Iris pigment epithelial cell (primary cell): ENCODE measurements around the gene PROP1.
"Not testable (repeated sequence)": the region's sequence is repeated elsewhere in the genome, so short reads cannot be mapped to it uniquely, and the experiment has no call there.

Experiments
- DNase-seq: peaks from one replicate; pipeline ENCODE4 v3.0.0-alpha.2; 2011; ENCODE audit warnings: low read depth

The PROP1 gene

GRCh38 chr5:177995691-177996595 is at the start of gene PROP1:
TSS of gene PROP1 (minus strand) at chr5:177996242. CDS start at chr5:177995933, 309 bp downstream.
- DNase-seq, result no peak

DNA sequence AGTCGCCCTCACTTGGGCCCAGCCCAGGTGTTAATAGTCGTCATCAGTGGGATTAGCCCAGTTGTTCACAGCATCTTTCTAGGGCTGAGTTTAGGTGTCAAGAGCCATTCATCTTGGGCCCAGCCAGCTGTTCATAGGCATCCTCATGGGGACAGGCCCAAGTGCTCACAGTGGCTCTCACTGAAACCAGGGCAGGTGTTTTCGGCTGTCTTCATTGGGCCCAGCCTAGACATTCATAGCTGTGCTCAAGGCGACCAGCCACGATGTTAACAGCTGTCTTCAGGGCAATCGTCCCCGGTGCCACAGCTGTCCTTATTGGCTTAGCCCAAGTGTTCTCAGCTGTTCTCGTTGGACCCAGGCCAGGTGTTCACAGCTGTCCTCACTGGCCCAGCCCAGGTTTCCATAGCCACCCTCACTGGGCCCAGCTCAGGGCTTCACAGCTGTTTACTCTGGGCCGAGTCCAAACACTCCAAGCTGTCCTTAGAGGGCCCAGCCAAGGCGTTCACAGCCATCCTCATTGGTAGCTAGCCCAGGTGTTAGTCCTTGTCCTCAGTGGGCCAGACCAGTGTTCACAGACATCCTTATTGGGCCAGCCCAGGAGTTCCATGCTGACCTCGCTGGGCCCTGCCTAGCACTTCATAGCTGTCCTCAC is 23.5 kb upstream of the PROP1 start:
- DNase-seq, result not testable (repeated sequence)

DNA sequence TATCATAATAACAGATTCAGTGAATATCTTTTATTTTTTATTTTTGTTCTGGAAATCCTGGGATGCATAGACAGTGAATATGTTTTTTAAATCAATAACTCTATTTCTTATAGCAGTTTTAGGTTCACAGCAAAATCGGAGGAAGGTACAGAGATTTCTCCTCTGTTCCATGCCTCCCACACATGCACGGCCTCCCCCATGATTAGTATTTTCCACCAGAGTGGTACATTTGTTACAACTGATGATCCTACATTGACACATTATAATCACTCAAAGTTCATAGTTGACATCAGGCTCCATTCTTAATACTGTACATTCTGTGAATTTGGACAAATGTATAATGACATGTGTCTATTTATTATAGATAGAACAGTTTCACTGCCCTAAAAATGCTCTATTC is 16.7 kb upstream of the PROP1 start:
- not testable (repeated sequence) for DNase-seq

DNA sequence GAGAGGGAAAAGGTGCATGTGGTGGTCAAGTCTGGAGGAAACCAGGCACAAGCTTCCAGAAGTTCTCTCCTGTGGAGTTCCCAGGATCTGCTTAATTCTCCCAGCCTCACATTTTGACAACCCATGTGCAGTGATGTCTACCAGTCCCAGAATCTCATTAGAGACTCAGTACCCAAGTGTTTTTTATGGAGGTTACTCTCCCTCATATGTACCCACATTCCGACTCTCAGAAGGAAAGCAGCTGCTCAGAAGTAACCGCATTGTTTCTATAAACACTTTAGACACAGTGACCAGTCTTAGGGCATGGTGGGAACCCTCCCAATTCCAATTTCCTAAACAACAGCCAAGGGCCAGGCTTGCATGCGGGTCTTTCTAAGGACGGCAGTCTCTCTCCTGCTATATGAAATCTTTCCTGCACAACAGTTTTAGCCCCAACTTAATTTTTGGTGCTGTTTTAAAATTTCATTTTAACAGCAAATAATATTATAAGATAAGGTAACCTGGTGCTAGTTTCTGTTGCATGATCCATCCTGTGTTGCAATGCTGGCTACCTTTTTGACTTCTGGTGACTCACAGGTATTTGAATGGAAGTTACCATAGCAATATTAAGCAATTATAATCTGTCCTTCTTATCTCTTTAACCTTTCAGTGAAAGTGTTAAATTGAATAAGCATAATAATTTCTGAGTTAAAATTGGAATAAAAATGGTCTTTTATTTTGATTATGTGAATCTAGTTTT is 15.9 kb upstream of the PROP1 start:
- not testable (repeated sequence) for DNase-seq

DNA sequence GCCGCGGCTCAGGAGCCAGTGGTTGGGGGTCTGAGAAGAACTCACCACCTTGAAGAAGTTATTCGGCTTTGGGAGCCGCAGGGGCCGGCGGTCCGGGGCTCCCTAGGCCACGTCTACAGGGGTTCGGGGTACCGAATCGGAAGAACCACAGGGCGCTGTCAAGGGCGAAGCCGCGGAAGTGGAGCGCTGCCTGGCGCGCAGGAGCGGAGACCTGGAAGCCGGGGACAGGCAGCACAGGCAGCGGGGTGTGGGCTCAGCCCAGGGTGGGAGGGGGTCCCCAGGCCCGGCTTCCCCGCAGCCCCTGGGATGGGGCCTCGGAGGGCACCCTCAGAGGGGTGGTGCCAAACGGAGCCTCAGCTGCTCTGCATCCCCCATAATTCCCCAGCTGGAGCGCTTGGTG is 11.2 kb upstream of the PROP1 start:
- not testable (repeated sequence) for DNase-seq

- DNase-seq, result not testable (repeated sequence)
Observed at GRCh38 chr5:178006536-178007231, 10.6 kb upstream of the PROP1 start.

DNA sequence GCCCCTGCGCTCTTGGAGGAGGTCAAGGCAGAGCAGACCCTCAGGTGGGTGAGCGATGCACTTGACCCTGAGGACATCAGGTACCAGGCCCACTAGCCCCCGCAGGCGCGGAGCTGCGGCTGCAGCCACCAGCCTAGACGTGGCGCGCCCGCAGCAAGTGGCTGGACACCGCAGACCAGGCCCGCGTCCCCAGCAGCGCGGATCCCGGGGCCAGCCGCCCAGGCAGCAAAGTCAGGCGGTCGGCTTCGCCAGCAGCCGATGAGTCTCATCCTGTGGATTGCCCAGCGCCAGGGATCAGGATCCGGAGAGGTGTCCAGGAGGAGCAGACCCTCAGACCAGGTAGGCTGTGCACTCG is 10.1 kb upstream of the PROP1 start:
- DNase-seq, result not testable (repeated sequence)

DNA sequence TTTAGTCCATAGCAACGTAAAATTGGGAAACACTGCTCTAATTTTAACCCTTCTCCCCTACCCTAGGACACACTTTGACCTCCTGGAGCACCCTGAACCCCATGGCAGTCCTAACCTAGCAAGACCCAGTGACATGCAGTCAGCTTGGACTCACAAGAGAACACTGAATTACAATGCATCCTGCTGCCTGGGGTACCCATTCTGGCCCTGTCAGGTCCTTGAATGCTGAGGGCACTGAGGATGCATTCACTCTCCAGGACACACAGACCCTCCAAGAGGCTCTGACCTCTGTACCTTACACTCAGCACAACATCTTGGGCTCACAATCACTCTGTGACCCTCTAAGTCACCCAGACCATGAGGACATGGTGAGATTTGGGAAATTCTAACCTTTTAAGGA is 1.8 kb upstream of the PROP1 start:
- no peak for DNase-seq

GRCh38 chr5:177997319-177997670 is 1.3 kb upstream of the PROP1 start:
- no peak for DNase-seq

DNA sequence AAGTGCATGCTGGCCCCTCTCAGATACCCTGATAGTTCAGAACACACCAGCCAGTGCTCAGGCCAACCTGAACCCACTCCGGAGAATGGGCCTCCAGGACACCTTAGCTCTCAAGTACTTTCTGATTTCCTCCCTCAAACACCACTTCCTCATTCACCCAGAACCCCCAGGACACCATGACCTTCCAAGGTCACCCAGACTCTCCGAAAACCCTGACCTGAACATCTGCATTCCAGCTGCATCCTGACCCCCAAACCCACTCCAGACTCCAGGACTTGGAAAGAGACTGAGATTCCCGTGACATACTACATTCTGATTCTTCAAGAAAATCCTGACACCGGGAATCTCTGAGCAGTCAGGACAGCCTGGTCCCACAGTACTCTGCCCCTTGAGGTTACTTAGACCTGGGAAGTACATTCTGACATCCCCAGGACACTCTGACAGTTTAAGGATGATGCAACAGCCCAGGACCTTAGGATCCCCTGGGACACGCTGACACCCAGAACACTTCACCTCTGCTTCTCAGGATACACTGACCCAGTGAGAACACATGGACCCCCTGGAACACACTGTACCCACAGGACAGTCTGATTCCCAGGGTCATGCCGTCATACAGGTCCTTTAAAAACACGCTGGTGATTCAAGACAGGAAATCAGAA is 747 bp upstream of the PROP1 start:
- DNase-seq, result no peak

DNA sequence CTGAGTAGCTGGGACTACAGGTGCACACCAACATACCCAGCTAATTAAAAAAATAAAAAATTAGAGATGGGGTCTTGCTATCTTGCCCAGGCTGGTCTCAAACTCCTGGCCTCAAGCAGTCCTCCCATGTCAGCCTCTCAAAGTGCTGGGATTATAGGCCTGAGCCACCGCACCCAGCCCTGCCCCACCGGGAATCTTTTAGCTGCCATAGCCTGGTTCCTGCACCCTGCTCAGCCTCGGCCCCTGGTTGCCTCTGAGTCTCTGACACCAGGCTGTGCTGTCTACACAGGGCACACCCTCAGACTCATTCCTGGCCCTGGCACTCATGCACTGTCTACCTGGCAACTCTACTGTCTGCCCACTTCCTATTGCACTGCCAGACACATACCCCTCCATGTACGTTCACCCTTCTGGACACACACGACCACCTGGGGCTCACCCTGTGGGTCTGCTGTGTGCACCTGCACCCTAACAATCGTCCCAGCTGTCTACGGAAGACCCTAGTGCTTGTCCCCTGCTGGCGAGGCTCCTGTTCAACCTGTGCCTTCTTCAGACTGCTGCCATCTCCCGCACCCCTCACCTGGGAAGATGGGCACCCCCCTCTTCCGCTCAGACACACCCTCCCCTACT is 1.4 kb downstream of the PROP1 start:
- no peak for DNase-seq

- no peak for DNase-seq
Observed at GRCh38 chr5:177994063-177994462, 2.0 kb downstream of the PROP1 start.

- no peak for DNase-seq
Observed at GRCh38 chr5:177992466-177992865, 3.6 kb downstream of the PROP1 start.

DNA sequence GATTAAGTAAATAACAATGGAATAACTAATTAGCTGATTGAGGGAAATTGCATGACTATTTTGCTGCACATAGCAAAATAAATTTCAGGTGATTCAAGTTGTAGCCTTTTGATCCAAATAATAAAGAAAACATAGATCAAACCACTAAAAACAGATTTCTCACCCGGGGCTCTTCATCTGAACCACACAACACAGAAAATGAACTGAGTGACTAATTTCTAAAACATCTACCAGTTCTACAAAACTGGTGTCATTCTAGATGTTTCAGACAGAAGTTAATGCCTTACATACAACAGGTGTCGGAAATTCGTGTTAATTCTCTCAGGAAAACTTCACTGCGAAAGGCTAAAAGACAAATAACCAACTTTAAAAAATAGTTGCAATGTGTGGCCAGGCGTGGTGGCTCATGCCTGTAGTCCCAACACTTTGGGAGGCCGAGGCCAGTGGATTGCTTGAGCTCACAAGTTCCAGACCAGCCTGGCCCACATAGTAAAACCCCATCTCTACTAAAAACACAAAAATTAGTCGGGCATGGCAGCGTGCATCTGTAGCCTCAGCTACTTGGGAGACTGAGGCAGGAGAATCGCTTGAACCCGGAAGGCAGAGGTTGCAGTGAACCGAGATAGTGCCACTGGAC is 6.9 kb downstream of the PROP1 start:
- no peak for DNase-seq

DNA sequence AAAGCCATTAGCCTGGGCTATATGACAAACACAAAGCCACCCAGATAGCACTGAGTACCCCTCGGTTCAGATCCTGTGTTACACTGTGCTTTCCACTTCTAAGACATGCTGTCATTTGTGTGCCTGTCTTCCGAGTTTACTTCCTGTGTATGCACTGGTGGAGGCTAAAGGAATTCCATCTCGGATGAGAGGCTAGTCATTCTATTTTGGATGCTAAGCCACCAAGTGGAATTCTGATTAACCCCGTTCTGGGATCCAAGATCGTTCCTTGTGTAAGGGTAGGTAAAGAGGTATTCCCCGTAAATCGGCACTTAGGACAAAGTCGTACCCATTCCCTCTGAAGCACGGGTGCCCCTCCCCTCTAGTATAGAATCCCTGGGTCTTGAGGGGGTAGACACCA is 8.7 kb downstream of the PROP1 start:
- no peak for DNase-seq

- DNase-seq, result no peak
Observed at GRCh38 chr5:177985430-177986040, 10.5 kb downstream of the PROP1 start.

DNA sequence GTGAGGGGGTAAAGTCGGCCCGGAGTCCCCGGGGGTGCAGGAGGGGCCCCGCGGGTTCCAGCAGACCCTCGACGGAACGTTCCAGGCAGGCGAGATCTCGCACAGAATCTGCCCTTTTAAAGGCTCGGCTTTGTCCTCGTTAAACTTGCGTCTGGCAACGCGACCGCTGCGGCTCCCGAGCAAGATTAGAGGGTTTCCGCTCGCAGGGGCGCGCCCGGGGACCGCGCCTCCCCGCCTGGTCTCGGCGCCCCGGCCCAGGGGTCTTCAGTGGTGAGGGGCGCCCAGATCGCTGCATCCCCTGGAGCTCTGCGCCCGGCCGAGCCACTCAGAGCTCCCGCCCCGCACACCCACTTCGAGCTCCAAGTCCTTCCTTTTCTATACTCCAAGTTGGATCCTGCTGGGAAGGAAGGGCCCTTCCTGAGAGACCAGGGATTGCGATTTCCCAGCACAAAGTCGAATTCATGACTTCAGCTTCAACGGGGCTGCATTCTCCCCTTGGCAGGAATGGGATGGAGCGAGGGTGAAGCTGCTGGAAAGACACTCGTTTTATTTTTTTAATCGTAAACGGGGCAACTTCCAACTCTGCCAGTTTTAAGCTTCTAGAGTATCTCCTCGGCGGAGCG is 11.3 kb downstream of the PROP1 start:
- no peak for DNase-seq

DNA sequence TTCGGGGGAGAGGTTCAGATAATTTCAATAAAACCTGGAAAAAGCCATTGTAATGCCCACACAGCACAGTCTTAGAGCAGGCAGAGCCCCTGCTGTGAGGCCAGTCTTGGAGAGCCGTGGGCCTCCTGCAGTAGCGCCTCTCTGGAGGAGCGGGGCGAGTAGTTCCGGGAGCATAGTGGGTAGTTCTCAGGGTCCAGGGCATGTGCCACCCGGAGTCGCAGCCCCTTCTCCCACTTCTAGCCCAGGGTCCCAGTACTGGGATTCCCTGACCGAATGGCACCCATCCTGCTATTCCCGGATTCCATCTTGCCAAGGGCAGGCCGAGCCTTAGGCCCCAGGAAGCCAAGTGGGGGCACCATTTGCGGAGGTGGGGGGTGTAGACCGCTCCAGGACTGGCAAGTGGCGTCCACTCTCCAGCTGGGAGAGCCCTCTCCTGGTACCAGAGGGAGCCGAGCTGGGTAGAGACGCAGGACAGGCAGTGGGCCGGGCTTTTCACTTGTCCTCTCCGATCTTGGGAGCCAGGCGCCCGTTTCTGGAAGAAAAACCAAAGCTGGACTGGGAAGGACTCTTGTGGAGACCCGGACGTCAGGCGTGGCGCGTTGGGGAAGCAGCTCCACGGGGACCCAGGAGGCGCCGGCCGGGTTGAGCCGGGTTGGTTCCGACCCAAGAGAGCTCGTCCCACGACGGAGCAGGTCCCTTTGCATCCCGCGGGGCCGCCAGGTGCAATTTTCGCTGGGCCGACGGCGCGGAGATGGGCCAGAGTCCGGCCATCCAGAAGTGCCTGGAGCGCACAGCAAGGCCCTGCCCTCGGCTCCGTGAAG is 12.1 kb downstream of the PROP1 start:
- no peak for DNase-seq

DNA sequence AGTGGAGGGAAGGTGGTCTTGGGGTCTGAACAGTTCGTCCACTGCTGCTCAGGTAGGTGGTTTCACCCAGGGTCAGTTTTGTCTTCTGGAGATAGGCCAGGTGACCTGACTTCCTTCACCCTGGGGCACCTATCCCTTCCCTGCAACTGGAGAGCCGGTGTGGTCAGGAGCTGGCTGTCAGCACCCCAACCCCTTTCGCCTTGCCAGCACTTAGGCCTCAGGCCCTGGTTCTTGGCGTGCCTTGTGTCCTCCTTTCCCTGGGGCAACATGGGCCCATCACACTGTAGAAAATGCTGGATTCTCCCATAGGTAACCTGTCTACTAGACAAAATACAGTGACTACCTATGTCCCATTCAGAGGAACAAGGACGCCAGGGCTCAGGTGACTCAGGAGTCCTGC is 13.1 kb downstream of the PROP1 start:
- DNase-seq, result no peak
